AG04449 (cell line): Measurements from ENCODE around the gene TMEM38B.
"Not testable (repeated sequence)": the region's sequence is repeated elsewhere in the genome, so short reads cannot be mapped to it uniquely, and the experiment has no call there.

Experiments used
- CTCF ChIA-PET: fragments of 350-600 bp; formaldehyde crosslinking; extraction: SDS; loops from one replicate; lab custom pipeline; 2021; ENCODE audit warnings: antibody characterized with exemption; lab: Yijun Ruan, JAX
- POLR2A ChIA-PET: fragments of 400-600, 350-600 bp; formaldehyde crosslinking; extraction: SDS; loops from one replicate; lab custom pipeline; 2020; ENCODE audit warnings: antibody characterized with exemption, inconsistent platforms; lab: Yijun Ruan, JAX
- DNase-seq: peaks from one replicate; pipeline ENCODE4 v3.0.0-alpha.2; 2010; ENCODE audit warnings: low read depth, low spot score
- H3K4me3 ChIP-seq: 2 replicates; pipeline ENCODE4 v1.5.1; 2011; ENCODE audit warnings: low read depth, mild to moderate bottlenecking, control low read depth, low read length
- TF ChIP-seq, protein P1 (sequence below): IDR thresholded peaks from one replicate; pipeline ENCODE4 v1.5.1; 2011; ENCODE audit warnings: mild to moderate bottlenecking, moderate library complexity, low read length, control low read depth, inconsistent platforms; ENCODE audit not compliant: insufficient read depth; ENCODE audit errors: missing control alignments

Gene TMEM38B

DNA sequence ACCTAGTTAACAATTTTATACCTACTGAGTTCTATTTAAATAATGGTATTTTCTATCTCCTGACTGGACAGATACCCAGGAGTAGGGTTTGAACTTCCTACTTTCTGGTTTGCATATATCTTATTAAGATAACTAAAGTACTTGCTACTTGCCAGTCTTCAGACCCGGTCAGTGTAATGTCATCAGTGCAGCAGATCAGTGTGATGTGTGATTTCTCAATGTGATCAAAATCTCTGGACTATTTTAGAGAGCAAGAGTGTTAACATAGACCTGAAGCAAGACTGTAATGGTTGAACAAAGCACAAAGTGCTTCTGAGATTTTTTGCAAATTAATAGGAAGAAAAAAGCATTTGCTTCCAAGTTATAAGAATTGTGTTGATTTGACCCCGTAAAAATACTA, 6.8 kb downstream of the TMEM38B start:
- TF ChIP-seq, protein P1, sequence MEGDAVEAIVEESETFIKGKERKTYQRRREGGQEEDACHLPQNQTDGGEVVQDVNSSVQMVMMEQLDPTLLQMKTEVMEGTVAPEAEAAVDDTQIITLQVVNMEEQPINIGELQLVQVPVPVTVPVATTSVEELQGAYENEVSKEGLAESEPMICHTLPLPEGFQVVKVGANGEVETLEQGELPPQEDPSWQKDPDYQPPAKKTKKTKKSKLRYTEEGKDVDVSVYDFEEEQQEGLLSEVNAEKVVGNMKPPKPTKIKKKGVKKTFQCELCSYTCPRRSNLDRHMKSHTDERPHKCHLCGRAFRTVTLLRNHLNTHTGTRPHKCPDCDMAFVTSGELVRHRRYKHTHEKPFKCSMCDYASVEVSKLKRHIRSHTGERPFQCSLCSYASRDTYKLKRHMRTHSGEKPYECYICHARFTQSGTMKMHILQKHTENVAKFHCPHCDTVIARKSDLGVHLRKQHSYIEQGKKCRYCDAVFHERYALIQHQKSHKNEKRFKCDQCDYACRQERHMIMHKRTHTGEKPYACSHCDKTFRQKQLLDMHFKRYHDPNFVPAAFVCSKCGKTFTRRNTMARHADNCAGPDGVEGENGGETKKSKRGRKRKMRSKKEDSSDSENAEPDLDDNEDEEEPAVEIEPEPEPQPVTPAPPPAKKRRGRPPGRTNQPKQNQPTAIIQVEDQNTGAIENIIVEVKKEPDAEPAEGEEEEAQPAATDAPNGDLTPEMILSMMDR: no peak
- ChIA-PET CTCF (interaction anchor here (1.3 to 2.4 kb wide), 2 partner anchors 17 to 92 kb away, joined by 3 to 8 read pairs; no protein-coding TSS in a partner anchor), POLR2A (no interaction called here)
- H3K4me3 ChIP-seq: no peak overlapping the region
- no peak for DNase-seq

DNA sequence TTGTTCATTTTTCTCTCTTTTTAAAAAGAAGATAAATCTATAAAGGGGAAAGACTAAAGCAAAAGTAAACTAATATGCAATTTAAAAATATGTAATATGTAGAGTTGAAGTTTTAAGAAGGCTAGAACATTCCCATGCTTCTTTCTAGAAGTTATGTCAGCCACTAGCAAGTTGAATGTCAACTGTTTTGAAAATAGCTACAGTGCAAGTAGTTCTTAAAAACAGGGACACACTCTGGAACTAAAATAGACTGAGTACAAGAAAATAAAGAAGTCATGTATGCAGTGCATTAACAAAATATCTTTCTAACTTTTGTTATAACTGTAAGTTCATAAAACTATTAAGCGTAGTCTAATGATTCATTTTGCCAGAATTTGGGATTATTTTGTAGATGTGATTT, 7.9 kb downstream of the TMEM38B start:
- DNase-seq: no peak
- H3K4me3 ChIP-seq: no peak overlapping the region
- ChIA-PET POLR2A (no interaction called here), CTCF (interaction anchor here (1.2 to 2.4 kb wide), 3 partner anchors 11 to 93 kb away, joined by 3 to 8 read pairs (median 3); no protein-coding TSS in a partner anchor)
- TF ChIP-seq, protein P1: no peak

DNA sequence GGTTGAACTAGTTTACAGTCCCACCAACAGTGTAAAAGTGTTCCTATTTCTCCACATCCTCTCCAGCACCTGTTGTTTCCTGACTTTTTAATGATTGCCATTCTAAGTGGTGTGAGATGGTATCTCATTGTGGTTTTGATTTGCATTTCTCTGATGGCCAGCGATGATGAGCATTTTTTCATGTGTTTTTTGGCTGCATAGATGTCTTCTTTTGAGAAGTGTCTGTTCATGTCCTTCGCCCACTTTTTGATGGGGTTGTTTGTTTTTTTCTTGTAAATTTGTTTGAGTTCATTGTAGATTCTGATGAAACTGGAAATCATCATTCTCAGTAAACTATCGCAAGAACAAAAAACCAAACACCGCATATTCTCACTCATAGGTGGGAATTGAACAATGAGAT, 9.3 kb downstream of the TMEM38B start:
- CTCF ChIA-PET, POLR2A ChIA-PET, DNase-seq, H3K4me3 ChIP-seq: not testable (repeated sequence)

DNA sequence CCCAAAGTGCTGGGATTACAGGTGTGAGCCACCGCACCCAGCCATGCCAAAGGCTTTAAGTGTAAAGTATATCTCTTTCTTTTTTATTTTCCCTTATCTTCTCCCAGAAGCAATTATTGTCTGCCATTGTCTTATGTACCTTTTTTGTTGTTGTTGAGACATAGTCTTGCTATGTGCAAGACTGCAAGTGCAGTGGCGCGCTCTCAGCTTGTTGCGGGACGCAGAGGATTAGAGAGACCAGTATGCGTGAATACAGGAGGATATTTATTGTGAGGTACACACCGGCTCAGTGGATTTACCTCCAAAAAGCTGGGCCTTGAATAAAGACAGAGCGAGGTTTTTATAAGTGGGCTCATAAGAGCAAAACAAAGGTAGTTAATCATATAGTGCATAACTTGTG, 11.8 kb downstream of the TMEM38B start:
- CTCF ChIA-PET: interaction anchor here (2.0 kb wide), 1 partner anchor 12 kb away, joined by 8 read pairs; no protein-coding TSS in a partner anchor
- TF ChIP-seq, protein P1: no peak
- no peak for DNase-seq
- H3K4me3 ChIP-seq: no peak overlapping the region
- POLR2A ChIA-PET: no interaction called here

DNA sequence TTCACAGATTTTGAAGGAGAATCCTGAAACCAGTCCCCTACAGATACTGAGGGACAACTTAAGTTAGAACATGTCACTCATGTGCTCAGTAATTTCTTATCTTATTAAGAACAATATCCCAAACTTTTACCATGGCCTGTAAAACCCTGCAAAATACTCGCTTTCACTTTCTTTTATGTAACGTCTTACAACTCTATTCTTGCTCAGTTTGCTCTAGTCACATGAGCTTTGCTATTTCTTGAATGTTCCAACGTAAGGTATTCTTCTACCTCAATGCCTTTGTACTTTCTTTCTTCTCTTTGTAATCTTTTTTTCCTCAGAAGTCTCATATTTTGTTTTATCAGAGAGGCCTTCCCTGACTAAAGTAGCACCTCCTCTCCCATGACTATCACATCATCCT, 14.1 kb downstream of the TMEM38B start:
- TF ChIP-seq, protein P1: no peak
- CTCF ChIA-PET: interaction anchor here (1.9 kb wide), 1 partner anchor 10 kb away, joined by 8 read pairs; no protein-coding TSS in a partner anchor
- no peak overlapping the region for H3K4me3 ChIP-seq
- POLR2A ChIA-PET: no interaction called here
- DNase-seq: no peak

DNA sequence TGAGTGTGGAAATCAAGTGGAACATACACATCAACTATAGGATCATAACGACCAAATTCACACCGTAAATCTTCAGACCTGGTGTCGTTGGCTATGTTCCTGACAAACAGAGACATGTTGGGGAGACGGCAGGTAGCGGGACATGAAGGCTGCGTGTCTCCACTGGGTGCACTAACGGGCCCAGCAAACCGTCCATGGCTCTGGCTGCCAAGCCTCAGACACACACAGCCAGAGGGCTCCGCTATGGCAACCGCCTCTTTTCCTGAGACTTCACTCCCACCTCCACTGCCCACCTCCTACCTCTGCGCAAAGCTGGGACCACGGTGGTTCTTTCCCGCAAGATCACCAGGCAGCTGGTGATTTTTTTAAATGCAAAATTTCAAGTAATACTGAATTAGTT, 16.3 kb downstream of the TMEM38B start:
- no peak overlapping the region for H3K4me3 ChIP-seq
- ChIA-PET CTCF (interaction anchor here (2.0 kb wide), 1 partner anchor 10 kb away, joined by 6 read pairs; no protein-coding TSS in a partner anchor), POLR2A (no interaction called here)

More for the DNA sequence above, 16.3 kb downstream of the TMEM38B start:
- DNase-seq: no peak
- TF ChIP-seq, protein P1: no peak
